Measurements from ENCODE around the gene RPL32. TPM values are rescaled to one million over a fixed set of nuclear protein-coding genes. Genes with fewer than 3 reads are reported as not detected.

The RPL32 gene
- polyA plus RNA-seq, 4 donors = 1,296 to 2,718 (median 2,420) TPM

DNA sequence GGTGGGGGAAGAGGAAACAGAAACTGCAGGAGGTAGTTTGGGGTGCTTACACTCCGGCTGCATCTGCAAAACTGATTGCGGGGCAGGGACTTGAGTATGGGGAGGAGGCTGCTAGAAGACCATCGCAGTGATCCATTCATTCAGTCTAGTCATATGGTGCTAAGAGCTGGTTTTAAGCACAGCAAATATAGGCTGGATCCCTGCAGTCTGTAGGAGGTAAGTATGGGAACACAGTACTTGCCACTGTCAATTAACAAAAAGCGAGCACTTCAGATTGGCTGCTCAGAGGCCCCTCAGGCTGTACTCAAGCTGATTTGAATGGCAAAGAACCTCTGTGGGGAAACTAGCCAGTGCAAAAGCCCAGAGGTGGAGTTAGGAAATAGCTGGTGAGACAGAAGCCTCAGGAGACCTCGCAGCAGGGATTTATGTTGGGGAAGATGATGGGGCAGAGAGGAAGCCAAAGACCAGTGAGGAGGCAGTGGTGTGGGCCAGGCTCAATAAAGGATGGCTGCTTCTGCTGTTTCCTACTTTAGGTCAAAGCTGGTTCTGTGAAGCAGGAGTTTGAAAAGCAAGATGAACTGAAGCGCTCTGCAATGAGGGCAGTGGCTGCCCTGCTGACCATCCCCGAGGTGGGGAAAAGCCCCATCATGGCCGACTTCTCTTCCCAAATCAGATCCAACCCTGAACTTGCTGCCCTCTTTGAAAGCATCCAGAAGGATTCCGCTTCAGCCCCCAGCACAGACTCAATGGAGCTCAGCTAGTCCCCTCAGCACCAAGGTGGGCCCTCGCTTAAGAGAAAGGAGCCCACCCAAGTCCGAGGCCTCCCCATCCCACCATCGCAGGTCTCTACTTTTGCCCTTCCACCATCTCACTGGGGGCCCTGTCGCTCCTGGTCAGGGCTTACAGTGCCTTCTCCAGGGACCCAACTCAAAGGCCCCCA is 7.9 kb downstream of the RPL32 start:
- DNase-seq (no peak), FAIRE-seq (no peak)
- Histone ChIP-seq H3K4me1 (ENCODE audit: control insufficient read depth in 3 of 3, insufficient read depth in 2 of 3, low read depth in 1 of 3, low read length in 2 of 3) (no peaks in the 10 kb centered on the region), H3K4me3 (ENCODE audit: low read depth in 1 of 3, low read length in 3 of 3) (no peak overlapping the region), H3K9me3 (ENCODE audit: control insufficient read depth in 2 of 2, insufficient read depth in 1 of 2, low read depth in 1 of 2, low read length in 1 of 2) (no peaks in the 10 kb centered on the region), H3K27me3 (ENCODE audit: control insufficient read depth in 3 of 3, insufficient read depth in 3 of 3, low read length in 3 of 3) (no peaks in the 10 kb centered on the region), H3K36me3 (ENCODE audit: control insufficient read depth in 3 of 3, insufficient read depth in 2 of 3, low read depth in 1 of 3, low read length in 3 of 3) (peaks cover 20 to 60% (median 35%) of the 10 kb centered on the region in 3 donors), H3K27ac (ENCODE audit: low read depth in 1 of 3, low read length in 2 of 3) (no peak overlapping the region)
- WGBS, 3 donors = 79 to 89% (median 81%) methylated on average over 13 of the region's 13 CpGs

DNA sequence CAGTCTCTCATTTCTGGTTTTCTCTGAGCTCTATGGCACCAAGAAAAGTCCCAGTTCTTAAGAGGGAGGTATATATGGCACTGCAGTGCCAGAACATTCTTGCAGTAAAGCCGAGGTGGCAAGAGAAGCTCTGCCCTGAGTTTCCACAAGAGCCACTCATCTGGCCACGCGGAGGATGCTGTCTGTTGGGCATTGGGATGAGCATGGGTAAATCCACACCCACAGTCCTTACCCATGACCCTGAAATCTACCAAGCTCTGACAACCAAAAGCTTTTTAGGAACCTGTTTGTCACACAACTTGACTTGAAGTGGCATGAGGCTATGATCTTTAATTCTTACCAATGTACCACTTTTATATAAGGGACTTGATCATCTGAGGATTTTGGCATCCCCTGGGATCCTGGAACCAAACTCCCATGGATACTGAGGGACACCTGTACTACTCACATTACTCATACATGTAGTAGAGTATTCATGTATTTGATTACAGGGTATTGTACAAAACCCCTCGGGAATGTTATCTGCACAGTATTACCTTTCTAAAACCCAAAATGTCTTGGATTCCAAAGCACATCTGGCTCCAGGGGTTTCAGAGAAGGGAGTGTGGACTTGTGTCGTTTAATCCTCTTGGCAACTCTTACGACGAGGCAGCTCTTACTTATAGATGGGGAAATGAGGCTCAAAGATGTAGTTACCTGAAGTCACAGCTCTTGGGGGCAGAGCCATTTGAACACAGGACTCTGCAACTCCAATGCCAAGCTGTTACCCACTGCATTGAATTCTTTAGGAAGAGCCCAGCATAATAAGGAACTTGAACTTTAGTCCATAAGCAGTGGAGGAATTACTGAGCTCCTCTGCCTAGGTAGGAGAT is 8.8 kb downstream of the RPL32 start:
- Histone ChIP-seq H3K36me3 (ENCODE audit: control insufficient read depth in 3 of 3, insufficient read depth in 2 of 3, low read depth in 1 of 3, low read length in 3 of 3) (peaks cover 17 to 53% (median 35%) of the 10 kb centered on the region in 3 donors), H3K9me3 (ENCODE audit: control insufficient read depth in 2 of 2, insufficient read depth in 1 of 2, low read depth in 1 of 2, low read length in 1 of 2) (no peaks in the 10 kb centered on the region), H3K27me3 (ENCODE audit: control insufficient read depth in 3 of 3, insufficient read depth in 3 of 3, low read length in 3 of 3) (no peaks in the 10 kb centered on the region), H3K27ac (ENCODE audit: low read depth in 1 of 3, low read length in 2 of 3) (no peak overlapping the region), H3K4me1 (ENCODE audit: control insufficient read depth in 3 of 3, insufficient read depth in 2 of 3, low read depth in 1 of 3, low read length in 2 of 3) (no peaks in the 10 kb centered on the region), H3K4me3 (ENCODE audit: low read depth in 1 of 3, low read length in 3 of 3) (no peak overlapping the region)
- 80 to 85% (median 85%) methylated on average over 7 of the region's 7 CpGs for WGBS, 3 donors
- FAIRE-seq (no peak), DNase-seq (no peak)

DNA sequence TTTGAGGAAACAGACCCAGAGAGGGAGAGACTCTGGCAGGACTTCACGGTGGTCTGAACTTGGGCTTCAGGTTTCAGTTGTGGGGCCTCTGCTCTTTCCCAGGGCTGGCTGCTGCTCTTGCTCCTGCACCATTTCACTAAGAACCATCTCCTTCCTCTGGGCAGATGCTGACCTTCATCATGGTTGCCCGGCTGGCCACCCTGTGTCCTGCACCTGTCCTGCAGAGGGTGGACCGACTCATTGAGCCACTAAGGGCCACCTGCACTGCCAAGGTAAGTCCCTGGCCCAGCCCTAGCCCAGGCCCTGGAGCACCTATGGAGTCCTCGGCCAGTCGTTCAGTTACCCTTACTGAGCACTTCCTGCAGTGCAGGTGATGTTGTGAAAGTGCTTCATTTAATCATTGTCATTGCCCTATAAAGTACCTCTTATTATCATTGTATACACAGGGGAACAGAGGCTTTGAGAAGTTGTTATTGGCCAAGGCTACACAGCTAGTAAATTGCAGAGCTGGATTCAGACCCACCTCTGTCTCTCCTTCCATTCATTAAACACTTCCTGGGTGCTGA is 10.0 kb downstream of the RPL32 start:
- 71 to 79% (median 75%) methylated on average over 5 of the region's 5 CpGs for WGBS, 3 donors
- Histone ChIP-seq H3K4me3 (ENCODE audit: low read depth in 1 of 3, low read length in 3 of 3) (no peak overlapping the region), H3K4me1 (ENCODE audit: control insufficient read depth in 3 of 3, insufficient read depth in 2 of 3, low read depth in 1 of 3, low read length in 2 of 3) (no peaks in the 10 kb centered on the region), H3K9me3 (ENCODE audit: control insufficient read depth in 2 of 2, insufficient read depth in 1 of 2, low read depth in 1 of 2, low read length in 1 of 2) (no peaks in the 10 kb centered on the region), H3K36me3 (ENCODE audit: control insufficient read depth in 3 of 3, insufficient read depth in 2 of 3, low read depth in 1 of 3, low read length in 3 of 3) (peaks cover 16 to 54% (median 31%) of the 10 kb centered on the region in 3 donors), H3K27me3 (ENCODE audit: control insufficient read depth in 3 of 3, insufficient read depth in 3 of 3, low read length in 3 of 3) (no peaks in the 10 kb centered on the region), H3K27ac (ENCODE audit: low read depth in 1 of 3, low read length in 2 of 3) (no peak overlapping the region)
- DNase-seq (no peak), FAIRE-seq (no peak)

DNA sequence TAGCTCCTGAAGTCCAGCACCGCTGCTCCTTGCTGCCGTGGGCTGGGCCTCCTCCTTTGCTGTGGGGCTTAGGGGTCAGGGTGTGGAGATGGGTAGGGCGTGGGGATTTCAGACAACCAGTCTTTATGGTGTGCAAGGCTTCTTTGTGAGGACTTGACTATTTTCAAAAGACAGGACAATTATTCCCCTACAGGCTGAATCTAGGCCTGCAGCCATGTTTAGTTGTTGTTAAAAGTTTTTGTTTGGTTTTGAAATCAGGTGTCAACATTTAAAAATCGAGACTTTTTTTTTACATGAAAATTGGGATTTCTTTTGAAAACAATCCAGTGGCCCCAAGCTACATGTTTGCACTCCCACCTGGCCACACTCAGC is 10.6 kb downstream of the RPL32 start:
- peaks cover 11 to 49% (median 26%) of the 10 kb centered on the region in 3 donors for H3K36me3 ChIP-seq (ENCODE audit: control insufficient read depth in 3 of 3, insufficient read depth in 2 of 3, low read depth in 1 of 3, low read length in 3 of 3)
- no peak overlapping the region for H3K4me3 ChIP-seq (ENCODE audit: low read depth in 1 of 3, low read length in 3 of 3)
- no peak for FAIRE-seq
- H3K4me1 ChIP-seq (ENCODE audit: control insufficient read depth in 3 of 3, insufficient read depth in 2 of 3, low read depth in 1 of 3, low read length in 2 of 3) = no peaks in the 10 kb centered on the region
- DNase-seq = no peak
- WGBS, 3 donors = 86 to 87% (median 87%) methylated on average over 4 of the region's 4 CpGs
- no peak overlapping the region for H3K27ac ChIP-seq (ENCODE audit: low read depth in 1 of 3, low read length in 2 of 3)
- H3K9me3 ChIP-seq (ENCODE audit: control insufficient read depth in 2 of 2, insufficient read depth in 1 of 2, low read depth in 1 of 2, low read length in 1 of 2) = no peaks in the 10 kb centered on the region
- H3K27me3 ChIP-seq (ENCODE audit: control insufficient read depth in 3 of 3, insufficient read depth in 3 of 3, low read length in 3 of 3) = no peaks in the 10 kb centered on the region

DNA sequence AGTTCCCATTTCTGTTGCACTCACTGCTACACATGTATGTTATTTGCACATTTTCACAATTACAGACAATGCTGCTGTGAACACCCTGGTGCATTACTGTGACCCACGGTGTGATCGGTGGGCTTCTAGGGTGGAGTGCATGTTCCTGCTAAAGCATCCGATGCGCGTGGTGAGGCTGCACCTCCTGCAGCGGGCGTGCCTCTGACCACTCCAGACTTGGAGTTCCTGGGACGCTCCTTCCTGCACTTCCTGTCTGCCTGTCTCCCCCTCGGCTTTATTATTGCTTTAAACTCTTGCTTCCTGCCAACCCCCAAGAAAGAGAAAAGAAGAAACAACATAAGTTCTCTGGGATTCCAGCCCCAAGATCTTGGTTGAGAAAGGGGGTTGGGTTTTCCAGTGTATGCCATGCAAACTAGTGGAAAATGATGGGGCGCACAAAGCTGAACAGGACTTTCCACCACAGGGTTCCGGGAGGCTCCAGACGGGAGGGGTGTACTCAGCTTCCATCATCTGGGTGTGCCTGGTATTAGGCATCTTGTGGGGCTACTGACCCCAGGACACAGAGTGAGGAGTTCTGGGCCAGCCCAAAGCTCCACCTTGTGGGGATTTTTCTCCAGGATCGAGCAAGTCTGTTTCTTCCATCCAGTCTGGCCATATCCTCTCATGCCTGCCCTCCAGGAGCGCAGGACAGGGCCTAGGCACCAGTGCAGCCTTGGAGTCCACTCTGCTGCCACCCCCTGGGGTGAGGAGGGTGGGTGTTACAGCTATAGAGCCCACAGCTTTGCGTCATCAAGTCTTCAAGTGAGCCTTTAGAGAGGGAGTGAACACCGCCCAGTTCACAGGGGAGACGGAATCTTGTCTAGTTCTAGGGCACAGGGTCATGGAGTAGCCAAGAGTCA is 11.2 kb downstream of the RPL32 start:
- H3K27me3 ChIP-seq (ENCODE audit: control insufficient read depth in 3 of 3, insufficient read depth in 3 of 3, low read length in 3 of 3) = no peaks in the 10 kb centered on the region
- 81 to 86% (median 84%) methylated on average over 17 of the region's 17 CpGs for WGBS, 3 donors
- H3K4me1 ChIP-seq (ENCODE audit: control insufficient read depth in 3 of 3, insufficient read depth in 2 of 3, low read depth in 1 of 3, low read length in 2 of 3) = no peaks in the 10 kb centered on the region
- FAIRE-seq (no peak), DNase-seq (no peak)
- no peak overlapping the region for H3K27ac ChIP-seq (ENCODE audit: low read depth in 1 of 3, low read length in 2 of 3)
- H3K9me3 ChIP-seq (ENCODE audit: control insufficient read depth in 2 of 2, insufficient read depth in 1 of 2, low read depth in 1 of 2, low read length in 1 of 2) = no peaks in the 10 kb centered on the region
- H3K4me3 ChIP-seq (ENCODE audit: low read depth in 1 of 3, low read length in 3 of 3) = no peak overlapping the region
- peaks cover 8 to 51% (median 24%) of the 10 kb centered on the region in 3 donors for H3K36me3 ChIP-seq (ENCODE audit: control insufficient read depth in 3 of 3, insufficient read depth in 2 of 3, low read depth in 1 of 3, low read length in 3 of 3)

DNA sequence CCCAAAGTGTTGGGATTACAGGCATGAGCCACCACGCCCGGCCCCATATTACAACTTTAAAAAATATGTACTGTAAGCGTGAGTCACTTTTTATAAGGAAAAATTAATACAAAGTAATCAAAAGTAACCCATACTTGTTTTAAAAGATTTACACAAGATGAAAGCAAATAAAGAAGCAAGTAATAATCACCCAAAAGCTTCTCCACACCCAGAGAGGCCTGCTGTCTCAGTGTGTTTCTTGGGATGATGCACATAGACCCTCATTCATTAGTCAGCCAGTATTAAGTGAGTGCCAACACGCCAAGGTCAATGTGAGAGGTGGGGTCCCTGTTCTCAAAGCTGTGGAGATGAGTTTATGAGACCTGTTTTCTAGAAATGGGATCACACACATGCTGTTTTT is 12.0 kb downstream of the RPL32 start:
- 78 to 93% (median 86%) methylated on average over 4 of the region's 4 CpGs for WGBS, 3 donors
- Histone ChIP-seq H3K36me3 (ENCODE audit: control insufficient read depth in 3 of 3, insufficient read depth in 2 of 3, low read depth in 1 of 3, low read length in 3 of 3) (peaks cover 8 to 48% (median 21%) of the 10 kb centered on the region in 3 donors), H3K27ac (ENCODE audit: low read depth in 1 of 3, low read length in 2 of 3) (no peak overlapping the region), H3K4me3 (ENCODE audit: low read depth in 1 of 3, low read length in 3 of 3) (no peak overlapping the region), H3K4me1 (ENCODE audit: control insufficient read depth in 3 of 3, insufficient read depth in 2 of 3, low read depth in 1 of 3, low read length in 2 of 3) (no peaks in the 10 kb centered on the region), H3K9me3 (ENCODE audit: control insufficient read depth in 2 of 2, insufficient read depth in 1 of 2, low read depth in 1 of 2, low read length in 1 of 2) (no peaks in the 10 kb centered on the region), H3K27me3 (ENCODE audit: control insufficient read depth in 3 of 3, insufficient read depth in 3 of 3, low read length in 3 of 3) (no peaks in the 10 kb centered on the region)
- DNase-seq = no peak
- no peak for FAIRE-seq

DNA sequence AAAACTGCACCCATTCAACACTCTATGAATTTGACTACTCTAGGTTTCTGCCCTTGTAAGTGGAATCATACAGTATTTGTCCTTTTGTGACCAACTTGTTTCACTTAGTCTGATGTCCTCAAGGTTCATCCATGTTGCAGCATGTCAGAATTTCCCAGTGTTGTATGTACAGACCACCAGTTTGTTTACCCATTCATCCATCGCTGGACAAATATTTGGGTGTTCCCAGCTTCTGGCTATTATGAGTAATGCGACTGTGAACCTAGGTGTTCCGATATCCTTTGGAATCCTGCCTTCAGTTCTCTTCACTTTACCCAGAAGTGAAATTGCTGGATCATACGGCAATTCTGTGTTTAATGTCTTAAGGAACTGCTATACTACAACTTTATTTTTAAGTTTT is 12.6 kb downstream of the RPL32 start:
- WGBS, 3 donors = 88 to 89% (median 88%) methylated on average over 4 of the region's 4 CpGs
- Histone ChIP-seq H3K27ac (ENCODE audit: low read depth in 1 of 3, low read length in 2 of 3) (no peak overlapping the region), H3K36me3 (ENCODE audit: control insufficient read depth in 3 of 3, insufficient read depth in 2 of 3, low read depth in 1 of 3, low read length in 3 of 3) (peaks cover 2 to 43% (median 15%) of the 10 kb centered on the region in 3 donors), H3K27me3 (ENCODE audit: control insufficient read depth in 3 of 3, insufficient read depth in 3 of 3, low read length in 3 of 3) (no peaks in the 10 kb centered on the region), H3K4me1 (ENCODE audit: control insufficient read depth in 3 of 3, insufficient read depth in 2 of 3, low read depth in 1 of 3, low read length in 2 of 3) (no peaks in the 10 kb centered on the region), H3K4me3 (ENCODE audit: low read depth in 1 of 3, low read length in 3 of 3) (no peak overlapping the region), H3K9me3 (ENCODE audit: control insufficient read depth in 2 of 2, insufficient read depth in 1 of 2, low read depth in 1 of 2, low read length in 1 of 2) (no peaks in the 10 kb centered on the region)
- FAIRE-seq (no peak), DNase-seq (no peak)

Data from small intestine (tissue), 7 donors.